GM13977 (cell line): Measurements from ENCODE around the gene VWC2L.

Source experiments
- DNase-seq: peaks from one replicate; pipeline ENCODE4 v3.0.0; 2012; ENCODE audit warnings: low spot score
- CTCF ChIP-seq: IDR thresholded peaks from 2 replicates; pipeline ENCODE4 v1.5.1; 2012; ENCODE audit warnings: mild to moderate bottlenecking, control low read depth; ENCODE audit not compliant: insufficient read depth; ENCODE audit errors: extremely low read depth, missing control alignments
- in situ Hi-C: fragments of 300-500 bp; cut with MboI; formaldehyde crosslinking; loops from one replicate; pipeline ENCODE4 v1.12.0; 2022; ENCODE audit warnings: low sequenced_read_pairs, low pct_unique_long_range_greater_than_20kb, mixed read lengths, inconsistent platforms; ENCODE audit not compliant: unreplicated experiment

The VWC2L gene

DNA sequence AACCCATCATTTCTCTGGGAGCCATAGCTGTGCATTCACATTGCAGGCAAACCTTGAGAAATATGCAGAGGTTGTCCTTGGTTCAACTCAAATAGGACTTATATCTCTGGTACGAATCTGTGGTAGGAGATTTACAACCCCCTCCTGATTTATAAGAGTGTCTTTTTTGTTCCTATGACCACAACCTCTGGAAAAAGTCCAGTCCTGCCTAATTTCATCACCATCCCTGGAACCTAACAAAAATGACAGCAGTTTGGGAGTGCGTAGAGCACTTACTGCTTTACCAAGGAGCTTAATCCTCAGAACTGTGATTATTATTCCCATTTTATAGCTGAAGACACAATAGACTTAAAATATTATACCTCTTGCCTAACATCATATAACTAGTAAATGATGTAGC is 66.5 kb downstream of the VWC2L start:
- TF ChIP-seq CTCF = no peak
- in situ Hi-C loops = no loop called here
- no peak for DNase-seq

GRCh38 chr2:214481204-214481603 is 70.3 kb downstream of the VWC2L start:
- no peak for TF ChIP-seq CTCF
- in situ Hi-C loops = no loop called here
- no peak for DNase-seq

DNA sequence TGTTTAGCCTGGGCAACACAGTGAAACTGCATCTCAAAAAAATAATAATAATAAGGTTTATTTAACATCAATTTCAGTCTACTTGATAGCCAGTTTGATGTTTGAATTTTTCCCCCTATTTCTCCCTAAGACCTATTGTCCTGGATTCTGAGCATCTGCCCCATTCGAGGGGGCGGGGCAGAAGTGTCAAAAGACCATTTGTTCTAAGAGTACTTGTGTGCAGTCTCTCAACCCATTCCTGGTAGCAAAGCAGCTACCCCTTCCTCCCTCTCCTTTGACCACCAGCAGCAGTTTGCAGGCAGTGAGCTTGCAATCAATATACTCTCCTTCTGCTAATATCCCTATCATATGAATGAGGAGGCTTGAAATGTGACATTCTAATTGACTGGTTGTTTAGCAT is 71.9 kb downstream of the VWC2L start:
- in situ Hi-C loops = no loop called here
- no peak for TF ChIP-seq CTCF
- no peak for DNase-seq

- in situ Hi-C loops = no loop called here
- DNase-seq = no peak
- no peak for TF ChIP-seq CTCF
These were observed 73.4 kb downstream of the VWC2L start for GRCh38 chr2:214484239-214484638.

DNA sequence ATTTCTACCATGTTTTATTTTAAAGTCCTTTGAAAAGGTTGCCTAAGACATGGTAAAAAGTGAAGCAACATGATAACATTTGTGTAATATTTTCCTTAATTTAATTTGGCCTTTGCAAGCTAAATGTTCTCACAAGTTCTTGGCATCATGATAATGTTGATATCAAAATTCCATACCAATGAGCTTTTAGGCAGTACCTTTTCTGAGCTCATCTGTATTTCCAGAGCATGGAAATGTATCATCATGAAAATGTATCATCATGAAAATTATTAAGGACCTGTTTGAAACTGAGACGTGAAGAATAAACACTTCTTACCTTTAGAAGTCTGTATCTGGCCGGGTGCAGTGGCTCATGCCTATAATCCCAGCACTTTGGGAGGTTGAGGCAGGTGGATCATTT is 73.8 kb downstream of the VWC2L start:
- TF ChIP-seq CTCF = no peak
- in situ Hi-C loops = no loop called here
- DNase-seq = no peak

DNA sequence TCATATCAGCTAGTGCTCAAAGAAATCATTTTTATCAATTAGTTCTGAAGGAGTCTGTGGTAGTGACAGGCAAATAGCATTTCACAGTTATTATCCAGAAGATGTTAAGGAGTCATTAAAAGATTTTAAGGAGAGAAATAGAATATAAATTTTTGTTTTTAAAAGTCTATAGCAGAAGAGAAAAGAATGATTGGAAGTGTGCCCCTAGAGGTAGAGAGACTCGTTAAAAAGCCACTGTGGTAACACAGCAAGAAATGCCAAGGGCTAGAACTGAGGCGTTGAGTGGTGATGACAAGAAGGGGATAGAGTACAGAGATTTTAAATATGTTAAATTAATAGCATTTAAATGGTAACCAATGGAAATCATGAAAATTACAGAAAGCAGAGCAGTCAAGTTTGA is 78.3 kb downstream of the VWC2L start:
- TF ChIP-seq CTCF = no peak
- in situ Hi-C loops = no loop called here

GRCh38 chr2:214489702-214490101 is 78.8 kb downstream of the VWC2L start:
- in situ Hi-C loops = no loop called here
- no peak for TF ChIP-seq CTCF
- DNase-seq = no peak

More for the DNA sequence above, 78.3 kb downstream of the VWC2L start:
- no peak for DNase-seq
